Peyer's patch (tissue), 4 donors: ENCODE data around the gene GPC6. TPM values are rescaled to one million over a fixed set of nuclear protein-coding genes. Genes with fewer than 3 reads are reported as not detected.

Experiments used
- DNase-seq, 3 donors: peaks; one replicate each; pipeline ENCODE4 v3.0.0-alpha.2; 2017 to 2019
- H3K27ac ChIP-seq, 4 donors: fragments of 200-600 bp; sonication (generic); one replicate each; pipeline ENCODE4 v1.5.1; 2016 to 2019
- H3K27me3 ChIP-seq, 2 donors: fragments of 200-600 bp; sonication (generic); one replicate each; pipeline ENCODE4 v1.5.1; 2019
- H3K36me3 ChIP-seq, 3 donors: fragments of 200-600 bp; sonication (generic); one replicate each; pipeline ENCODE4 v1.5.1; 2016 to 2019
- H3K4me1 ChIP-seq, 4 donors: fragments of 200-600 bp; sonication (generic); one replicate each; pipeline ENCODE4 v1.5.1; 2016 to 2019
- H3K4me3 ChIP-seq, 4 donors: fragments of 200-600 bp; sonication (generic); 1 replicate in 3 of 4; 2 replicates in 1 of 4; pipeline ENCODE4 v1.5.1; 2016 to 2019; ENCODE audit warnings: mild to moderate bottlenecking in 1 of 4
- H3K9me3 ChIP-seq, 4 donors: fragments of 200-600 bp; sonication (generic); one replicate each; pipeline ENCODE4 v1.5.1; 2016 to 2019; ENCODE audit warnings: mild to moderate bottlenecking in 1 of 4
- POLR2A ChIP-seq, 2 donors: fragments of 450-650 bp; IDR thresholded peaks; one replicate each; pipeline ENCODE4 v1.5.1; 2017; ENCODE audit warnings: antibody characterized with exemption in 2 of 2, mild to moderate bottlenecking in 2 of 2, moderate library complexity in 2 of 2
- total RNA-seq, 4 donors: library from RNA; depleted of rRNA; stranded (reverse); fragments of >200 nt; gene quantifications; one replicate each; pipeline ENCODE4 v1.1.0, GENCODE V29; 2016
- TF ChIP-seq, protein P1 (sequence below), 6 experiments: fragments of 450-650 bp in 4 of 6; fragments of 200-600 bp in 2 of 6; sonication (generic) in 1 of 6; IDR thresholded peaks; one replicate each; pipeline ENCODE4 v1.5.1; 2017 to 2019; ENCODE audit warnings: antibody characterized with exemption in 6 of 6, mild to moderate bottlenecking in 3 of 6, moderate library complexity in 1 of 6

Gene GPC6
- total RNA-seq, 4 donors from 2014 or later: 1.6 to 13.2 (median 2.6) TPM

DNA sequence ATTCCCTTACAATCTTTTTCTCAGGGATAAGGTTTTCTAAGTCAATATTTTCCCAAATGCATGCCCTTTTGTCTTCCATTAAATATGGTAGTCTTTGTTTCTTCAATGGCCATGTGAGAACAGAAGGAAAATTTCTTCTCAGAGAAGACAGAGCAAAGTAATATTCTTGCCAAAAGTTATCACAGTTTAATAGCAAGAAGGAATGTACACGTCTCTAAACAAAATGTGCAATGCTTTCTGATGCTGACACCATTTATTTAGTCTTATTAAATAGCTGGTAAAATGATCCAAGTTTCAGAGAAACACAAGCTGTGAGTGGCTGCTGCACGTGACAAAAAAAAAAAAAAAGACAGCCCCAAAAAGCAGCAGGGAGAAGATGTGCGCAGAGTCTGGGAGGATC lies 542.5 kb downstream of the GPC6 start:
- DNase-seq: no peak
- no peaks in the 10 kb centered on the region for H3K36me3 ChIP-seq
- H3K4me3 ChIP-seq: no peak overlapping the region
- H3K9me3 ChIP-seq: no peaks in the 10 kb centered on the region
- TF ChIP-seq POLR2A (IDR thresholded peaks at IDR 0.05): no peak
- TF ChIP-seq, protein P1, sequence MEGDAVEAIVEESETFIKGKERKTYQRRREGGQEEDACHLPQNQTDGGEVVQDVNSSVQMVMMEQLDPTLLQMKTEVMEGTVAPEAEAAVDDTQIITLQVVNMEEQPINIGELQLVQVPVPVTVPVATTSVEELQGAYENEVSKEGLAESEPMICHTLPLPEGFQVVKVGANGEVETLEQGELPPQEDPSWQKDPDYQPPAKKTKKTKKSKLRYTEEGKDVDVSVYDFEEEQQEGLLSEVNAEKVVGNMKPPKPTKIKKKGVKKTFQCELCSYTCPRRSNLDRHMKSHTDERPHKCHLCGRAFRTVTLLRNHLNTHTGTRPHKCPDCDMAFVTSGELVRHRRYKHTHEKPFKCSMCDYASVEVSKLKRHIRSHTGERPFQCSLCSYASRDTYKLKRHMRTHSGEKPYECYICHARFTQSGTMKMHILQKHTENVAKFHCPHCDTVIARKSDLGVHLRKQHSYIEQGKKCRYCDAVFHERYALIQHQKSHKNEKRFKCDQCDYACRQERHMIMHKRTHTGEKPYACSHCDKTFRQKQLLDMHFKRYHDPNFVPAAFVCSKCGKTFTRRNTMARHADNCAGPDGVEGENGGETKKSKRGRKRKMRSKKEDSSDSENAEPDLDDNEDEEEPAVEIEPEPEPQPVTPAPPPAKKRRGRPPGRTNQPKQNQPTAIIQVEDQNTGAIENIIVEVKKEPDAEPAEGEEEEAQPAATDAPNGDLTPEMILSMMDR (IDR thresholded peaks at IDR 0.05): no peak
- H3K27ac ChIP-seq: no peak overlapping the region
- H3K27me3 ChIP-seq: no peaks in the 10 kb centered on the region
- H3K4me1 ChIP-seq: no peaks in the 10 kb centered on the region

DNA sequence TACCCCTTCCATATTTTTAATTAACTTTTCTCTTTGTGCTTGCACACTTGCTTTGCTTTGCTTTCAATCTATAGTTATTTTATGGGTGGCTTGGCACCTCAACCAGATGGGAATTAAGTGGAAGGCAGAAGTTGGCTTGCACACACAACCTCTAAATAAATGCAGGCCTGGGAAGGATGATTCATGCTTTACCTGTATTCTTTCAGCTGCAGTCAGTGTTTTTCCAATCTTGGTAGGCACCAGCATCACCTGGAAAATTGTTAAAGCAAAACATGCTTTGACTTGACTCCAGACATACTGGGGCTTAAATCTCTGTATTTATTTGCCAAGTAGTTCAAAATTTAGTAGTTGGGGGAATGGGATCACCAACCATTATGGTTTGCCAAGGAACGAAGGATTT lies 543.0 kb downstream of the GPC6 start:
- Histone ChIP-seq H3K27me3 (no peaks in the 10 kb centered on the region), H3K4me3 (no peak overlapping the region), H3K9me3 (no peaks in the 10 kb centered on the region), H3K4me1 (no peaks in the 10 kb centered on the region), H3K27ac (no peak overlapping the region), H3K36me3 (no peaks in the 10 kb centered on the region)
- DNase-seq: no peak
- TF ChIP-seq, protein P1 (IDR thresholded peaks at IDR 0.05): no peak
- TF ChIP-seq POLR2A (IDR thresholded peaks at IDR 0.05): no peak

DNA sequence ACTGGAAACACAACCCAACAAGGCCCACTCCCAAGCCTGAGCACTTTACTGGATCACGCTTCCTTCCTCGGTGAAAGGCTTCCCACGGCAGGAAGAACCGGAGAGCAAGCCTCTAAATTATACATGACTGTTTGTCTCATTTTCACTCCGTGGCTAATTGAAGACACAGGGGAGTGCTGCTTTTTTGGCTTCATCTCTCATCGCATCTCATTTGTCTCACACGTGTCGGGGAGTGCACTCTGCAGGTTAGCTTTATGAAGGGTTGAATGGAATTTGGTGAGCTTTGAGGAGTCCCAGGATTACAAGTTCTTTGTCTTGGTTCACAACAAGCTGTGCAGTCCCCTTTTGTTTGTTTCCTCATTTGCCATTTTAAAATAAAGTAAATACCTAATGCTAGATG lies 544.6 kb downstream of the GPC6 start:
- H3K4me3 ChIP-seq: no peak overlapping the region
- no peak for DNase-seq
- H3K4me1 ChIP-seq: no peaks in the 10 kb centered on the region
- no peak overlapping the region for H3K27ac ChIP-seq
- TF ChIP-seq, protein P1 (IDR thresholded peaks at IDR 0.05): no peak
- TF ChIP-seq POLR2A (IDR thresholded peaks at IDR 0.05): no peak
- no peaks in the 10 kb centered on the region for H3K9me3 ChIP-seq
- no peaks in the 10 kb centered on the region for H3K36me3 ChIP-seq
- H3K27me3 ChIP-seq: no peaks in the 10 kb centered on the region

DNA sequence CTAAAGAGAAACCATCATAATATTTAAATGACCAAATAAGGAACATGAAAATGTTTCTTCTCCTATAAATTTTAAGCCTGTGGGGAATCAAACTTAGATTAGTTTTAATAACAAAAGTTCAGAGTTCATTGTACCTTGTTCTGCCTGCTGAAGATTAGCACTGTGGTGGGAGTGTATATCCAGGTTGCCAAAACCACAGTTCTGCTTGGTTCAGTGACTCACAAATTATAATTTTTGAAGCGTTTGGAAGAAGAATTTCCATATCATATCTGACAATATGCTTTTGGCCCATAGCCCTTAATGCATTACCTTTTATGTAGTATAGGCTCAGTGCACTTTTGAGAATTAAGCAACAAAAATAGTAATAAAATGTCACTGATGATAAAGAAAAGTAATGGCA lies 545.2 kb downstream of the GPC6 start:
- Histone ChIP-seq H3K9me3 (no peaks in the 10 kb centered on the region), H3K36me3 (no peaks in the 10 kb centered on the region), H3K4me3 (no peak overlapping the region), H3K27ac (no peak overlapping the region), H3K4me1 (no peaks in the 10 kb centered on the region), H3K27me3 (no peaks in the 10 kb centered on the region)
- no peak for TF ChIP-seq POLR2A (IDR thresholded peaks at IDR 0.05)
- TF ChIP-seq, protein P1 (IDR thresholded peaks at IDR 0.05): no peak
- no peak for DNase-seq

DNA sequence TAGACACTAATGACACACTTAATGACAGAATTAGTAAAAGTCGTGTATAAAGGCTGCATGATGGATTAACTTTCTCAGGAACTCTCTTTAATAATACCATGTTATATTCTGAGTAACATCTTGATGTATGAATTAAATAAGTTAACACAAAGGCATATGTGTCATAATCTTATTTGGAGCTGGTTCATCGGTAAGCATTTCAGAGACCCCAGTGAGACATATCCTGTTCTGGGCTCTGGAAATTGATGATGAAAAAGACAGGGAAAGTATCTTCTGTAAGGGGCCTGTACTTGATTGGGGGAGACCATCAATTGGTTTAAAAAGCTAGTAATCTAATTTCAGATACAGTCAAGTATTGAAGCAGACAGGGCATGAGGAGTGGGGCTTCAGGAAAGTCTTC lies 547.9 kb downstream of the GPC6 start:
- H3K36me3 ChIP-seq: no peaks in the 10 kb centered on the region
- no peak for DNase-seq
- H3K9me3 ChIP-seq: no peaks in the 10 kb centered on the region
- no peak for TF ChIP-seq POLR2A (IDR thresholded peaks at IDR 0.05)
- TF ChIP-seq, protein P1 (IDR thresholded peaks at IDR 0.05): no peak
- no peak overlapping the region for H3K4me3 ChIP-seq
- no peaks in the 10 kb centered on the region for H3K27me3 ChIP-seq
- H3K4me1 ChIP-seq: no peaks in the 10 kb centered on the region
- no peak overlapping the region for H3K27ac ChIP-seq

DNA sequence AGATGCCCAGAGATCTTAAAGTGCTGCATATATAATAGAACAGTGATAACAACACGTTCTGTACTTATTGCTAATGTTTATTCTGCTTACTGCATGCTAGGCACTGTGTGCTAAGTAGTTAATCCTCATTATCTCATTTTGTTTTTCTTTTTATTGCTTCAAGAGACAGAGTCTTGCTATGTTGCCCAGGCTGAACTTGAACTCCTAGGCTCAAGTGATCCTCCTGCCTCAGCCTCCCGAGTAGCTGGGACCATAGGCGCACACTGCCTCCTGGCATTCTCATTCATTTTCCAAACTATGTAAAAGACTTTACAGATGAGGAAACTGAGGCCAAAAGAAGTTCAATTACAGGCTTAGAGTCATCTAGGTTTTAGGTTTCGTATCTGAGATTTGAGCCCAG lies 548.4 kb downstream of the GPC6 start:
- H3K36me3 ChIP-seq: no peaks in the 10 kb centered on the region
- H3K27me3 ChIP-seq: no peaks in the 10 kb centered on the region
- no peak overlapping the region for H3K27ac ChIP-seq
- H3K4me3 ChIP-seq: no peak overlapping the region
- H3K4me1 ChIP-seq: no peaks in the 10 kb centered on the region
- TF ChIP-seq, protein P1 (IDR thresholded peaks at IDR 0.05): no peak
- TF ChIP-seq POLR2A (IDR thresholded peaks at IDR 0.05): no peak
- DNase-seq: no peak
- H3K9me3 ChIP-seq: no peaks in the 10 kb centered on the region
